HG03354 (cell line): Measurements from ENCODE around the gene GAA.
"Not testable (repeated sequence)": the region's sequence is repeated elsewhere in the genome, so short reads cannot be mapped to it uniquely, and the experiment has no call there.

Experiments
- ATAC-seq: cut with Tn5 transposase; IDR thresholded peaks from one replicate; pipeline ENCODE4 v1.9.1; 2021; ENCODE audit warnings: mild to moderate bottlenecking; ENCODE audit not compliant: unreplicated experiment, poor library complexity, severe bottlenecking

Gene GAA

GRCh38 chr17:80133626-80133970, 32.2 kb downstream of the GAA start:
- no peak for ATAC-seq

DNA sequence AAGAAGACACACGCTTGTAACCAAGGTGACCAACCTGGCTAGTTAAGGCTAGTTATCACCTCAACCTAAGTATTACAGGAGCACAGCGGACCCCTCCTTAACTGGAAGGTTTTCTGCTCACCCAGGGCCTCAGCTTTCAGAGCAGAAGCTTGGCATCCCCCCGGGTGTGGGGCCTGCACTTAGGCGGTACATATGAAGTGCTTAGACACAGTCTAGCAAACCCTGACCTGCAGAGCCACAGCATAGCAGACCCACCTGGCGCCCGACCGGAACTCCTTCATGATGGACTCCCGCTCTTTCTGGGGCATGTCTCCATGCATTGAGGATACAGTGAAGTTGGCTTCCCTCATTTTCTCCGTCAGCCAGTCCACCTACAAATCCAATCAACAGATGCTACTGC, 35.8 kb downstream of the GAA start:
- ATAC-seq, result no peak

GRCh38 chr17:80138856-80139426, 37.6 kb downstream of the GAA start:
- ATAC-seq, result no peak

- ATAC-seq, result no peak
Observed at GRCh38 chr17:80141463-80142165, 40.2 kb downstream of the GAA start.

DNA sequence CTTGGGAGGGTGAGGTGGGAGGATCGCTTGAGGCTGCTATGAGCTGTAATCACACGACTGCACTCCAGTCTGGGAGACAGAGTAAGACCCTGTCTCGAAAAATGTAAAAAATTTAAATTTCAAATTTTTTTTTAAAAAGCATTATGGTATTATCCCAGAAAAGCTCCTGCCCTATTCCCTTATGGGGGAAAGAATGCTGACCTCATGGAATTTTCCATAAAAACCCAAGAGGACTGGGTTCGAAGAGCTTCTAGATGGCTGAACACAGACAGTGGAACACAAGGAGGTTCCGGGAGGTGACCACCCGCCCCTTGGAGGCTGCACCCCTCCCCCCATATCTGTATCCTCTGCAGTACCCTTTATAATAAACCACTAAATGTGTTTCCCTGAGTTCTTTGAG, 41.5 kb downstream of the GAA start:
- ATAC-seq, result no peak

GRCh38 chr17:80145076-80146075, 44.0 kb downstream of the GAA start:
- ATAC-seq, result no peak

DNA sequence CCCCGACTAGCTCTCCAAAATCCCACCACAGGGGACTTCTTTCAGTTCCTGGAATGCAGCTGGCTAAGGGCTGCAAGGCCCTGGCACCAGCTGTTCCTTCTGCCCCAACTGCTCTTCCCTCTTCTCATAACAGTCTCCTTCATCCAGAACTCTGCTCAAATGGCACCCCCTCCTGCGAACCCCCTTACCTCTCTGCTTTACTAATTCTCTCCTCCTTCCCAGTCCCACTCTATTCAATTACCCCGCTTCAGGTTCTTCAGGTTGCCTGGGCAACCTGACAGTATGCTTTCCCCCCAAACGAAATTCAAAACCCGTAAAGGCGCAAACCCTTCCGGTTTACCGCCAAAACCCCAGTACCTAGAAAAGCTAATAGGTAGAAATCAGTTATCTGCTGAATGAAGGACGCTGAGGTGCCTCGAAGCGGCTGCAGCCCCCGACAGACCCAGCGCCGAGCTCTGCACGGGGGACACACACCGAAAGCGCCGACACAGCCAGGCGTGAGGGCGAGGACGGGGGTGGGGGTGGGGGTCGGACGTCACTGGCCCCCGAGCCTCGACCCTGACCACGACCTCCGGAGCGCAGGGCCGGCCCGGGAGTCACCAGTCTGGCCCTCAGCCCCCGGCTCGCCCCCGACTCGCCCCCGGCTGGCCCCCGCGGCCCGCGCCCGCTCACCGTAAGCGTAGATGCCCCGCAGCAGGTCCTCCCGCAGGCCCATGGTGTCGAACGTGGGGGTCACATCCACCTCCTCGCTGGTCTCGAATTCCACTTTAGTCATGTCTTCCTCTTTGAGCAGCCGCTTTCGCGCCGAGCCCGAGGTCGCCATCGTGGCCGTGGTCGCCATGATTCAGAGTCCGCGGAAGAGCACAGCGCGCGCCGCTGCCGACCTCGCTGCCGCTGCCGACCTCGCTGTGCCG, 45.0 kb downstream of the GAA start:
- peak; percentile 17 for ATAC-seq

DNA sequence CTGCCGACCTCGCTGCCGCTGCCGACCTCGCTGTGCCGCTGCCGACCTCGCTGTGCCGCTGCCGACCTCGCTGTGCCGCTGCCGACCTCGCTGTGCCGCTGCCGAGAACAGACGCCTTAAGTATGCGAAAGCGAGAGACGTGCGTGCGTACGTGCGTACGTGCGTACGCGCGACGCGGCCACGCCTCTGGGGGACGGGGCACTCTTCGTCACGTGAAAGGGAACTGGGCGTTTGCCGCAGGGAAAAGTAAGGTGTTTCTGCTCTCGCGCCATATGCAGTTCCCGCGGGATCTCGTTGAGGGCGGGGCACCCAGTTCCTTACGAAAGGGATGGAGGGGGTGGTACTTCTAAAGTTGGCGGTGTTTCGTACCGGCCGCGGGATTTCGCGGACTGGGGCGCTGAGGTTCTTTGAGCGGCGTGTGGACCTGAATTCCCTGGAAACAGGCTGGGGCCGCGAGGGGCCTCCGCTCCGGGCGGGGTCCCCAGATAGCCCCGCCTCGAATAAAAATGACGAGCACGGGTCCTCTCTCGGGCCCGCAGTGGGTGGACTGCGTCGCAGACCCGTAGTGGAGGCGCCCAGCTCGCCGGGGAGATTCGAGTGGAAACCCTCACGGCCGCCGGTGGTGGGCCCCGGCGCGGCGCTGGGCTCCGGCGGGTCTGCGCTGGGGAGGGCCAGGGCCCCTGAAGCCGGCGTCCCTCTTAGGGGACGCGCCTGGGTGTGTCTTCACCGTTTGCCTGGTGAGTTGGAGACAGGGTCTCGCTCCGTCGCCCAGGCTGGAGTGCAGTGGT, 45.8 kb downstream of the GAA start, which contains the start of gene EIF4A3:
TSS of gene EIF4A3 (minus strand) at position 94 of the 788 bp plus-strand sequence. CDS start 167 bp downstream, outside the sequence.
- peak; percentile 87 for ATAC-seq

DNA sequence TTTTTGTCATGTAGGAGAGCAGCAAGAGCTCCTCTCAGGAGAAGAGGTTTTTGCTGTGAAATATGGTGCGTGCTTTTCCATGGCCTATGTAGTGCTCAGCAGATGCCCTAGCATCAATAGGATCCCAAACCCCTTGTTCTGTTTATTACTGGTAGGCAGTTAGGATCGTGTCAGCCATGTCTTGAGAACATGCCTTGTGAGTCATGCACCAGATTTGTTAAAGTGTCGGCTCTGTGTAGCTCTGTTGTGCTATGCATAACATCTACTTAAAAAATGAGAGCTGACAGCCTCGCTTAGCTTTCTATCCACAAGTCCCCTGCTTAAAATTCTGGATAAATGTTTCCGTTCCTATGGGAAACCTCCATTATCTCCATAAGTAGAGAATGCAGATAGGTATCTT, 50.0 kb downstream of the GAA start:
- no peak for ATAC-seq

DNA sequence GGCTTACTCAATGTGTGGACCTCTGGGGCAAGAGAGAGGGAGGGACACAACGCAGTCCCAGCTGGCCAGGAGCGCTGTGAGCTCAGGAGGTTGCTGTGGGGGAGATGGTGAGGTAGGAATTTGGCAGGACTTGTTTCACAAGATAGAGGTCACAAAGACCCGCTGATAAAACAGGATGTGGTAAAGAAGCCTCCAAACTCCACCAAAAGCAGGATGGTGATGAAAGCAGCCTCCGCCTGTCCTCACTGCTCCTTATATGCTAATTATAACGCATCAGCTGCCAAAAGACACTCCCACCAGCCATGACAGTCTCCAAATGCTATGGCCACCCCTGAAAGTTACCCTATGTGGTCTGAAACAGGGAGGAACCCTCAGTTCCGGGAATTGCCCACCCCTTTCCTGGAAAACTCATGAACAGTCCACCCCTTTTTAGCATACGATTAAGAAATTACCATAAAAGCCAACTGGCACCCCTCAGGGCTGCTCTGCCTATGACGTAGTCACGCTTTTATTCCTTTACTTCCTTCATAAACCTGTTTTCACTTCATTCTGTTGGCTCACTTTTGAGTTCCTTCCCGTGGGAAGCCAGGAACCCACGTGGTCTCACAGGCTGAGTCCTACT, 50.8 kb downstream of the GAA start:
- no peak for ATAC-seq

DNA sequence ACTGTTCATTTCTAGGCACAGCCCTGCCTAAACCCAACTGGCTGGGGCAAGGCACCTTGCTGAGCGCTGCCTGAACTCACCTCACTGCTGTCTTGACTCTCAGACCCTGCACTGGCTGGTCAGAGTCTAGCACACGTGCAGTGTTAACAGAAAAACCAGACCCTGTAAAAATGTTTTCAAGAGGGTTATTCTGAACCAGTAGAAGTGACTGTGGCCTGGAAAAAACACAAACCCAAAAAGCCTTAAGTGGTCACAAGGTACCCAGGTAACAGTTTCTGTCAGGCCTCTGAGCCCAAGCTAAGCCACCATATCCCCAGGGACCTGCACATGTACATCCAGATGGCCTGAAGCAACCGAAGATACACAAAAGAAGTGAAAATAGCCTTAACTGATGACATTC, 51.6 kb downstream of the GAA start:
- peak; percentile 84 for ATAC-seq

GRCh38 chr17:80154166-80154565, 52.8 kb downstream of the GAA start:
- no peak for ATAC-seq

GRCh38 chr17:80155600-80155999, 54.2 kb downstream of the GAA start:
- ATAC-seq, result not testable (repeated sequence)

DNA sequence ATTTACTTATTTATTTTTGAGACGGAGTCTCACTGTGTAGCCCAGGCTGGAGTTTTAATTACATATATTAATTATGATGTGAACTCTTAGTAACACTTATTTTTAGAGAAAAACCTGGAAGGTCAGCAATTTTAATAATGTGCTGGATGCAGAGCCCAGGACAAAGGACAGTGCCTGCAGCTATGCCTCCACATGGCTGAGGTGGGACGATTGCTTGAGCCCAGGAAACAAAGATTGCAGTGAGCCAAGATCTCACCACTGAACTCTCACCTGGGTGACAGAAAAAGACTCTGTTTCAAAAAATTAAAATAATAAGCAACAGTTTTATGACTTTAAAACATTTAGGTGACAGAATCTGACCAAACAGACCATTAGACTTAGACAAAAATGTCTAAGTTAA, 57.5 kb downstream of the GAA start:
- no peak for ATAC-seq

- no peak for ATAC-seq
Observed at GRCh38 chr17:80160536-80160935, 59.2 kb downstream of the GAA start.

- ATAC-seq, result no peak
Observed at GRCh38 chr17:80163336-80163735, 62.0 kb downstream of the GAA start.

GRCh38 chr17:80164185-80164584, 62.8 kb downstream of the GAA start:
- ATAC-seq, result no peak

DNA sequence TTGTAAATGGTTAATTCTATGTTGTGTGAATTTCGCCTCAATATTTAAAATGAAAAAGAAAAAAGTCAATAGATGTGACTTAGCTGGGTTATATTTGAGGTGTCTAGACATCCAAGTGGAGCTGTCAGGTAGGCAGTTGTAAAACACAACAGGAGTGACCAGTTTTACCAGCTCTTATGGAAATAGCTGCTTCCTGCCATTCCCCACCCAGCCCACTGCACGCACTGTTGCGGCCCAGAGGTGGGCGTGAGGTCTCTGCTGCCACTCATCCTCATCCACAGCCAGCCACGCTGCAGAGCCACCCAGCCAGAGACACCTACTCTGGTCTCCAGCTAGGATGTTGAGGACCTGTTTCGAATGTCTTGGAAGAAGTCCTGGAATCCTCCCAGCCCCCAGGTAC, 65.1 kb downstream of the GAA start:
- ATAC-seq, result no peak
